GM12872 (cell line): ENCODE measurements around the gene CKS1B.

Experiments
- CTCF ChIP-seq: IDR thresholded peaks from 3 replicates; pipeline ENCODE4 v1.5.1; 2011; ENCODE audit warnings: low read depth, mild to moderate bottlenecking, low read length, moderate library complexity; ENCODE audit not compliant: insufficient read depth

Gene CKS1B

GRCh38 chr1:154936555-154937084, 37.9 kb upstream of the CKS1B start, which contains the start of gene PMVK:
TSS of gene PMVK (minus strand) at chr1:154936719. CDS start at chr1:154936685, 34 bp downstream.
- peak; percentile 38; the same call in 2 of the 3 replicates for TF ChIP-seq CTCF

- TF ChIP-seq CTCF = peak; percentile 41; the same call in 2 of the 3 replicates
Observed at GRCh38 chr1:154937085-154937987, 37.1 kb upstream of the CKS1B start.

GRCh38 chr1:154937988-154938386, 36.5 kb upstream of the CKS1B start:
- TF ChIP-seq CTCF = no peak

GRCh38 chr1:154938604-154939399, 35.7 kb upstream of the CKS1B start:
- TF ChIP-seq CTCF = 0 out of 3 replicates have a peak, but pooled peaks have one; percentile 11

- no peak for TF ChIP-seq CTCF
Observed at GRCh38 chr1:154940213-154940560, 34.3 kb upstream of the CKS1B start.

GRCh38 chr1:154940651-154941194, 33.8 kb upstream of the CKS1B start:
- TF ChIP-seq CTCF = 0 out of 3 replicates have a peak, but pooled peaks have one; percentile 0
